Fibroblast of pulmonary artery (primary cell): ENCODE data around the gene GGT6.

Experiments used
- DNase-seq: peaks from one replicate; pipeline ENCODE4 v3.0.0-alpha.2; 2010; ENCODE audit warnings: low read depth
- H3K4me3 ChIP-seq: replicated peaks from 2 replicates; pipeline ENCODE4 v1.5.1; 2011; ENCODE audit warnings: low read depth, mild to moderate bottlenecking, control low read depth, low read length, moderate library complexity
- CTCF ChIP-seq: IDR thresholded peaks from 2 replicates; pipeline ENCODE4 v1.5.1; 2011; ENCODE audit warnings: mild to moderate bottlenecking, control low read depth, low read length, inconsistent platforms; ENCODE audit errors: missing control alignments

The GGT6 gene

GRCh38 chr17:4551796-4552525 is 8.4 kb downstream of the GGT6 start:
- no peak for DNase-seq
- H3K4me3 ChIP-seq: no peak overlapping the region
- no peak for TF ChIP-seq CTCF

GRCh38 chr17:4551141-4551540 is 9.2 kb downstream of the GGT6 start:
- no peak for DNase-seq
- no peak for TF ChIP-seq CTCF
- H3K4me3 ChIP-seq: no peak overlapping the region

- no peak overlapping the region for H3K4me3 ChIP-seq
- DNase-seq: no peak
- TF ChIP-seq CTCF: no peak
These were observed 9.8 kb downstream of the GGT6 start for GRCh38 chr17:4550534-4551039.

- no peak for DNase-seq
- no peak for TF ChIP-seq CTCF
- no peak overlapping the region for H3K4me3 ChIP-seq
These were observed 10.4 kb downstream of the GGT6 start for GRCh38 chr17:4549781-4550533.

GRCh38 chr17:4548721-4549531 is 11.5 kb downstream of the GGT6 start:
- H3K4me3 ChIP-seq: no peak overlapping the region
- no peak for DNase-seq
- no peak for TF ChIP-seq CTCF

- TF ChIP-seq CTCF: no peak
- no peak overlapping the region for H3K4me3 ChIP-seq
- DNase-seq: no peak
These were observed 12.3 kb downstream of the GGT6 start for GRCh38 chr17:4548061-4548461.
